ENCODE measurements around the gene TMEM255B. TPM values are rescaled to one million over a fixed set of nuclear protein-coding genes. Genes with fewer than 3 reads are reported as not detected.

Gene TMEM255B
- total RNA-seq, 1 experiment from 2014 or later, result 26.3 TPM

DNA sequence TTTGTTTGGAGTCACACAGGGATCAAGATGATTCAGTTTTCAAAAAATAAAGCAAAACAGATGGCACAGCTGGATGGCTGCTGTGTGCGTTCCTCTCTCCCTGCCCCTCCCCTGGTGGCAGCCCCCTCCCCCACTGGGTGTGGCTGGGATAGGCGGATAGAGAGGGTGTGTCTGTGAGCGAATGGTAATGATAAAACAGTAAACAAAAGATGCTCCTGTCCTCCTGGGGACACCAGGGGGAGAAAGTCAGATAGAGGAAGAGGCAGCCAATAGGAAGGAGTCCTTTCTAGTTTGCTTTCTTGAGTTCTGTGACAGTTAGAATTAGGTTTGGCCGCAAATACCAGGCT is 6.5 kb downstream of the TMEM255B start:
- no peaks in the 10 kb centered on the region for H3K27me3 ChIP-seq (ENCODE audit: control insufficient read depth, insufficient read depth, low read length)
- intact Hi-C loops (cut with micrococcal nuclease; ENCODE audit: unreplicated experiment), result no loop called here
- no peak for DNase-seq (ENCODE audit: low read depth, low spot score)
- H3K36me3 ChIP-seq (ENCODE audit: control insufficient read depth, insufficient read depth, low read length), result no peaks in the 10 kb centered on the region
- H3K4me3 ChIP-seq (ENCODE audit: low read depth in 2 of 2, low read length in 2 of 2), result no peak overlapping the region
- no peak overlapping the region for H3K27ac ChIP-seq (ENCODE audit: low read length)
- TF ChIP-seq, protein P1, sequence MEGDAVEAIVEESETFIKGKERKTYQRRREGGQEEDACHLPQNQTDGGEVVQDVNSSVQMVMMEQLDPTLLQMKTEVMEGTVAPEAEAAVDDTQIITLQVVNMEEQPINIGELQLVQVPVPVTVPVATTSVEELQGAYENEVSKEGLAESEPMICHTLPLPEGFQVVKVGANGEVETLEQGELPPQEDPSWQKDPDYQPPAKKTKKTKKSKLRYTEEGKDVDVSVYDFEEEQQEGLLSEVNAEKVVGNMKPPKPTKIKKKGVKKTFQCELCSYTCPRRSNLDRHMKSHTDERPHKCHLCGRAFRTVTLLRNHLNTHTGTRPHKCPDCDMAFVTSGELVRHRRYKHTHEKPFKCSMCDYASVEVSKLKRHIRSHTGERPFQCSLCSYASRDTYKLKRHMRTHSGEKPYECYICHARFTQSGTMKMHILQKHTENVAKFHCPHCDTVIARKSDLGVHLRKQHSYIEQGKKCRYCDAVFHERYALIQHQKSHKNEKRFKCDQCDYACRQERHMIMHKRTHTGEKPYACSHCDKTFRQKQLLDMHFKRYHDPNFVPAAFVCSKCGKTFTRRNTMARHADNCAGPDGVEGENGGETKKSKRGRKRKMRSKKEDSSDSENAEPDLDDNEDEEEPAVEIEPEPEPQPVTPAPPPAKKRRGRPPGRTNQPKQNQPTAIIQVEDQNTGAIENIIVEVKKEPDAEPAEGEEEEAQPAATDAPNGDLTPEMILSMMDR (IDR thresholded peaks at IDR 0.05), result no peak
- no peak for TF ChIP-seq SIN3A (IDR thresholded peaks at IDR 0.05; ENCODE audit: borderline replicate concordance, insufficient read depth, low read depth, low read length)
- no peak for TF ChIP-seq POLR2AphosphoS5 (IDR thresholded peaks at IDR 0.05; ENCODE audit: low read depth, low read length)
- TF ChIP-seq TCF7L2 (IDR thresholded peaks at IDR 0.05; ENCODE audit: low read depth, low read length), result no peak
- no peak for TF ChIP-seq REST (IDR thresholded peaks at IDR 0.05; ENCODE audit: insufficient read depth in 1 of 2, low read depth in 2 of 2, low read length in 1 of 2)
- BruUV-seq (replicated peaks), result no TSS peak
- no peaks in the 10 kb centered on the region for H3K4me1 ChIP-seq (ENCODE audit: control insufficient read depth, insufficient read depth, low read length)
- H3K9me3 ChIP-seq (ENCODE audit: control insufficient read depth, insufficient read depth, low read depth, low read length), result no peaks in the 10 kb centered on the region
- ATAC-seq, result no peak
- POLR2A ChIA-PET, result no interaction called here
- in situ Hi-C loops (cut with HindIII; ENCODE audit: low pct_unique_long_range_greater_than_20kb, low sequenced_read_pairs), result no loop called here
- CTCF ChIA-PET, result no interaction called here

GRCh38 chr13:113766035-113766800 is 7.2 kb downstream of the TMEM255B start:
- Histone ChIP-seq H3K4me1 (ENCODE audit: control insufficient read depth, insufficient read depth, low read length) (no peaks in the 10 kb centered on the region), H3K9me3 (ENCODE audit: control insufficient read depth, insufficient read depth, low read depth, low read length) (no peaks in the 10 kb centered on the region), H3K36me3 (ENCODE audit: control insufficient read depth, insufficient read depth, low read length) (no peaks in the 10 kb centered on the region), H3K27me3 (ENCODE audit: control insufficient read depth, insufficient read depth, low read length) (no peaks in the 10 kb centered on the region), H3K27ac (ENCODE audit: low read length) (no peak overlapping the region), H3K4me3 (ENCODE audit: low read depth in 2 of 2, low read length in 2 of 2) (no peak overlapping the region)
- DNase-seq (ENCODE audit: low read depth, low spot score) (no peak), ATAC-seq (no peak)
- no peak for TF ChIP-seq TCF7L2 (IDR thresholded peaks at IDR 0.05; ENCODE audit: low read depth, low read length)
- TF ChIP-seq POLR2AphosphoS5 (IDR thresholded peaks at IDR 0.05; ENCODE audit: low read depth, low read length), result no peak
- no peak for TF ChIP-seq SIN3A (IDR thresholded peaks at IDR 0.05; ENCODE audit: borderline replicate concordance, insufficient read depth, low read depth, low read length)
- TF ChIP-seq, protein P1 (IDR thresholded peaks at IDR 0.05), result no peak
- no peak for TF ChIP-seq REST (IDR thresholded peaks at IDR 0.05; ENCODE audit: insufficient read depth in 1 of 2, low read depth in 2 of 2, low read length in 1 of 2)
- POLR2A ChIA-PET, result no interaction called here
- BruUV-seq (replicated peaks), result no TSS peak
- intact Hi-C loops (cut with micrococcal nuclease; ENCODE audit: unreplicated experiment), result no loop called here
- CTCF ChIA-PET, result no interaction called here
- in situ Hi-C loops (cut with HindIII; ENCODE audit: low pct_unique_long_range_greater_than_20kb, low sequenced_read_pairs), result no loop called here

Data from Panc1 (cell line).